ENCODE data around the gene PLA2G1B. TPM values are rescaled to one million over a fixed set of nuclear protein-coding genes. Genes with fewer than 3 reads are reported as not detected.
A peak's percentile ranks its signal among the peaks of the same experiment; 100 is the strongest.

The PLA2G1B gene
- total and polyA plus RNA-seq, 2 of the 13 experiments (the other 11 are each of a cell fraction or from before 2014, with no cell fraction given) = 0.33 to 1.4 TPM

DNA sequence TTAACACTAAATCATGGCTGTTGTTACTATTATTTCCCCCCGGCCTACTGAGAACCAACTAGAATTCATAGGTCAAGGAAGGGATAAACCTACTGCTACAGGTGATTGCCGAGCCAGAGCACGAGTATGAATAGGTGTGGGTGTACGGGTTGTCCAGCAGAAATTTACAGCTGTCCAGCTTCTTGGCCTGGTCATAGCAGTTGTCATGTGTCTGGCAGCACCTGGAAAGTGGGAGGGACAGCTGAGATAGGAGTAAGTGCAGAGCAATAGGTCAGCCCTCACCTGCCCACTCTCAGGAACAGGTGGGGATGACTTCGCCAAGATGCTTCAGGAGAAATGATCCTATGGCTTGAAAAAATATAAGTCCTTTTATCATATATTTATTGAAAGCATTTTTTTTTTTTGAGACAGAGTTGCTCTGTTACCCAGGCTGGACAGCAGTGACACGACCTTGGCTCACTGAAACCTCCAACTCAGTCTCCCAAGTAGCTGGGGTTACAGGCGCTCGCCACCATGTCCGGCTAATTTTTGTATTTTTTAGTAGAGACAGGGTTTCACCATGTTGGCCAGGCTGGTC lies 2.6 kb downstream of the PLA2G1B start (continued):
- TF ChIP-seq RBFOX2 (IDR thresholded peaks at IDR 0.05; ENCODE audit: low read depth, low read length) = no peak
- no peak for TF ChIP-seq MAFG (CRISPR knock-in tag; IDR thresholded peaks at IDR 0.05)
- no peak for TF ChIP-seq NFYB (CRISPR knock-in tag; IDR thresholded peaks at IDR 0.05)
- TF ChIP-seq, protein P1, sequence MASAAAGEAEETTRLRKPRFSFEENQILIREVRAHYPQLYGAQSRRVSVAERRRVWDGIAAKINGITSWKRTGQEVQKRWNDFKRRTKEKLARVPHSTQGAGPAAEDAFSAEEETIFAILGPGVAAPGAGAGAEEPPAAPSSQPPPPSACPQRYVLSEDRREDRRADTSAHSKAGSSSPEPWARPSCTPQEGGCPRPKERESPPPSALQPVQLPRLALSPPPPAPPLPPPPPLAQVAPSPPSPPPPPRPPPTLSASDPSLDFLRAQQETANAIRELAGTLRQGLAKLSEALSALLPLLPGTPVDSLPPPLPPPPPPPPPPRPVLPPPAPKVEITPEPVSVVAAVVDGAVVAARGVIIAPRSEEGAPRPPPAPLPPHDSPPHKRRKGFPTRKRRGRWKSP (CRISPR knock-in tag; IDR thresholded peaks at IDR 0.05) = no peak
- TF ChIP-seq CBX1 (IDR thresholded peaks at IDR 0.05; ENCODE audit: low read depth) = no peak
- no peak for TF ChIP-seq MTA3 (CRISPR knock-in tag; IDR thresholded peaks at IDR 0.05)
- TF ChIP-seq KAT8 (CRISPR knock-in tag; IDR thresholded peaks at IDR 0.05) = 0 out of 2 replicates have a peak, but pooled peaks have one; percentile 4
- no peak for TF ChIP-seq ZNF576 (CRISPR knock-in tag; IDR thresholded peaks at IDR 0.05)
- TF ChIP-seq CREB1 (IDR thresholded peaks at IDR 0.05) = no peak
- TF ChIP-seq CREB1 (CRISPR knock-in tag; IDR thresholded peaks at IDR 0.05) = 0 out of 2 replicates have a peak, but pooled peaks have one; percentile 30
- no peak for TF ChIP-seq ZNF772 (CRISPR knock-in tag; IDR thresholded peaks at IDR 0.05)
- no peak for TF ChIP-seq STAT5B (CRISPR knock-in tag; IDR thresholded peaks at IDR 0.05)
- no peak for TF ChIP-seq ZNF460 (CRISPR knock-in tag; IDR thresholded peaks at IDR 0.05; ENCODE audit: borderline replicate concordance)
- TF ChIP-seq, protein P2, sequence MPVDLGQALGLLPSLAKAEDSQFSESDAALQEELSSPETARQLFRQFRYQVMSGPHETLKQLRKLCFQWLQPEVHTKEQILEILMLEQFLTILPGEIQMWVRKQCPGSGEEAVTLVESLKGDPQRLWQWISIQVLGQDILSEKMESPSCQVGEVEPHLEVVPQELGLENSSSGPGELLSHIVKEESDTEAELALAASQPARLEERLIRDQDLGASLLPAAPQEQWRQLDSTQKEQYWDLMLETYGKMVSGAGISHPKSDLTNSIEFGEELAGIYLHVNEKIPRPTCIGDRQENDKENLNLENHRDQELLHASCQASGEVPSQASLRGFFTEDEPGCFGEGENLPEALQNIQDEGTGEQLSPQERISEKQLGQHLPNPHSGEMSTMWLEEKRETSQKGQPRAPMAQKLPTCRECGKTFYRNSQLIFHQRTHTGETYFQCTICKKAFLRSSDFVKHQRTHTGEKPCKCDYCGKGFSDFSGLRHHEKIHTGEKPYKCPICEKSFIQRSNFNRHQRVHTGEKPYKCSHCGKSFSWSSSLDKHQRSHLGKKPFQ (CRISPR knock-in tag; IDR thresholded peaks at IDR 0.05; ENCODE audit: insufficient replicate concordance) = no peak
- no peak for TF ChIP-seq ZFY (CRISPR knock-in tag; IDR thresholded peaks at IDR 0.05)
- TF ChIP-seq NAIF1 (CRISPR knock-in tag; IDR thresholded peaks at IDR 0.05; ENCODE audit: borderline replicate concordance) = no peak
- no peak for TF ChIP-seq SIX1 (CRISPR knock-in tag; IDR thresholded peaks at IDR 0.05; ENCODE audit: borderline replicate concordance)
- no peak for TF ChIP-seq HNRNPK (IDR thresholded peaks at IDR 0.05; ENCODE audit: low read depth, low read length, poor library complexity, severe bottlenecking)
